CD4-positive, alpha-beta T cell treated with Interleukin-15 for 1 hour (primary cell): Measurements from ENCODE around the gene SLC26A1.
A peak's percentile ranks its signal among the peaks of the same experiment; 100 is the strongest.

ENCODE experiments used
- DNase-seq: peaks from one replicate; pipeline ENCODE4 v3.0.0-alpha.2; 2020

The SLC26A1 gene

GRCh38 chr4:963276-964225 lies 29.7 kb downstream of the SLC26A1 start:
- no peak for DNase-seq

- no peak for DNase-seq
Measured at GRCh38 chr4:962231-963208, 30.7 kb downstream of the SLC26A1 start.

GRCh38 chr4:961351-962230 lies 31.6 kb downstream of the SLC26A1 start:
- DNase-seq: no peak

- no peak for DNase-seq
Measured at GRCh38 chr4:960636-961350, 32.4 kb downstream of the SLC26A1 start.

- DNase-seq: peak; percentile 11
Measured at GRCh38 chr4:960140-960635, 33.0 kb downstream of the SLC26A1 start.

GRCh38 chr4:959338-960139 lies 33.7 kb downstream of the SLC26A1 start:
- DNase-seq: peak; percentile 10

- DNase-seq: peak; percentile 4
Measured at GRCh38 chr4:958696-959337, 34.4 kb downstream of the SLC26A1 start.

GRCh38 chr4:958314-958665 lies 34.9 kb downstream of the SLC26A1 start:
- DNase-seq: peak; percentile 8

- DNase-seq: peak; percentile 14
Measured at GRCh38 chr4:957581-958313, 35.5 kb downstream of the SLC26A1 start.

- DNase-seq: peak; percentile 6
Measured at GRCh38 chr4:957231-957580, 36.0 kb downstream of the SLC26A1 start.

GRCh38 chr4:956531-957230 lies 36.5 kb downstream of the SLC26A1 start:
- peak; percentile 6 for DNase-seq

GRCh38 chr4:955931-956381 lies 37.2 kb downstream of the SLC26A1 start:
- peak; percentile 10 for DNase-seq

GRCh38 chr4:955161-955921 lies 37.9 kb downstream of the SLC26A1 start:
- DNase-seq: peak; percentile 5

- DNase-seq: peak; percentile 5
Measured at GRCh38 chr4:954211-955020, 38.8 kb downstream of the SLC26A1 start.

GRCh38 chr4:953574-953915 lies 39.7 kb downstream of the SLC26A1 start:
- no peak for DNase-seq

GRCh38 chr4:952881-953573 lies 40.2 kb downstream of the SLC26A1 start:
- peak; percentile 10 for DNase-seq
